Aorta (tissue), 5 donors: ENCODE results near the gene MREG. TPM values are rescaled to one million over a fixed set of nuclear protein-coding genes. Genes with fewer than 3 reads are reported as not detected.
"Not testable (repeated sequence)": the region's sequence is repeated elsewhere in the genome, so short reads cannot be mapped to it uniquely, and the experiment has no call there.

Source experiments
- ATAC-seq: fragments of 200-7000 bp; cut with Tn5 transposase; one replicate; pipeline ENCODE4 v1.9.1; 2022; ENCODE audit warnings: moderate library complexity; ENCODE audit not compliant: low FRiP score
- DNase-seq, 2 donors: peaks; one replicate each; pipeline ENCODE4 v3.0.0-alpha.2; 2020
- H3K27ac ChIP-seq, 2 donors: one replicate each; pipeline ENCODE4 v1.5.1; 2013; ENCODE audit warnings: low read length in 2 of 2, mild to moderate bottlenecking in 2 of 2, moderate library complexity in 2 of 2, control low read depth in 1 of 2, inconsistent platforms in 1 of 2, low read depth in 1 of 2
- H3K27me3 ChIP-seq, 2 donors: one replicate each; pipeline ENCODE4 v1.6.1; 2013; ENCODE audit warnings: control low read depth in 1 of 2, low read length in 1 of 2, mild to moderate bottlenecking in 1 of 2, moderate library complexity in 1 of 2; ENCODE audit not compliant: insufficient read depth in 2 of 2, control insufficient read depth in 1 of 2
- H3K36me3 ChIP-seq, 2 donors: one replicate each; pipeline ENCODE4 v1.6.1; 2013; ENCODE audit warnings: control low read depth in 1 of 2, low read length in 1 of 2, mild to moderate bottlenecking in 1 of 2; ENCODE audit not compliant: insufficient read depth in 2 of 2, control insufficient read depth in 1 of 2
- H3K4me1 ChIP-seq, 2 donors: one replicate each; pipeline ENCODE4 v1.6.1; 2013; ENCODE audit warnings: low read length in 2 of 2, control low read depth in 1 of 2, mild to moderate bottlenecking in 1 of 2, moderate library complexity in 1 of 2; ENCODE audit not compliant: insufficient read depth in 2 of 2, control insufficient read depth in 1 of 2
- H3K4me3 ChIP-seq, 2 donors: one replicate each; pipeline ENCODE4 v1.5.1; 2013; ENCODE audit warnings: low read length in 2 of 2, control low read depth in 1 of 2, mild to moderate bottlenecking in 1 of 2
- H3K9me3 ChIP-seq: one replicate; pipeline ENCODE4 v1.6.1; 2013; ENCODE audit warnings: mild to moderate bottlenecking, low read length; ENCODE audit not compliant: control insufficient read depth
- WGBS, 2 donors: extraction: QIAGEN DNeasy Blood & Tissue Kit; methylation state at CpG; one replicate each; pipeline ENCODE4 v1.1.7; 2013; 5-methylcytosine and 5-hydroxymethylcytosine counted together
- intact Hi-C, 2 donors: fragments of 100-400 bp; cut with DNase I; formaldehyde crosslinking; loops; one replicate each; pipeline versions ENCODE4 v1.14.2 to v1.15.0; 2022
- polyA plus RNA-seq, 2 donors: library from polyadenylated mRNA; stranded (reverse); fragments of 200-250 nt; gene quantifications; one replicate each; pipeline ENCODE4 v1.2.3, GENCODE V29; 2013
- total RNA-seq, 2 donors: library from RNA; stranded (reverse); fragmentation: NEBNext Ultra II Directional; extraction: Animal tissue kit (Norgen Biotek cat#: 25700); gene quantifications; one replicate each; pipeline ENCODE4 v1.2.1, GENCODE V29; 2021
- donor health status: healthy with polysubstance abuse.
- donor health status: Bipolar disorder and iron deficiency.
- donor health status: DM: no; HTN: no; CAD: no.
- donor health status: DM: no; HTN: no; CAD: no.
- donor health status: DM: yes; HTN: yes; CAD: no.

MREG gene
- total and polyA plus RNA-seq, 4 donors, result 0.31 to 2.5 (median 1.7) TPM

DNA sequence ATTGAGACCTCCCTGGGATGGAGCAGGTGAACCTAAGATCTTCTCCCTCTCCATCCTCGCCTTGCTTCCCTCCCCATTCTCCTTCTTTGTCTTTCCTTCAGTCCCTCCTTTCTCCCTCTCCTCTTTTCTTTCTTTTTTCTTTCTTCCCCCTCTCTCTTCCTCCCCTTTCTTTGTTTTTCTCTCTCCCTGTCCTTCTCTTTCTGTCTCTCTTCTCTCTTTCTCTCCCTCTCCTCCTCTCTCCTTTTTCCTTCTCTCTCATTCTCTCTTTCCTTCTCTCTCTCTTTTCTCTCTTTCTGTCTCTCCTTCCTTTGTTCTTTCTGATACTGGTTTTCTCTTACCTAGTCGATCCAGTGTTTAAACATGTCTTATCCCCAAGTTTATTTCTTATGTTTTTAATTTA is 10.7 kb downstream of the MREG start:
- intact Hi-C loops, result no loop called here
- no peaks in the 10 kb centered on the region for H3K27me3 ChIP-seq
- H3K4me1 ChIP-seq, result no peaks in the 10 kb centered on the region
- no peaks in the 10 kb centered on the region for H3K36me3 ChIP-seq
- ATAC-seq (no peak), DNase-seq (no peak)
- H3K27ac ChIP-seq, result no peak overlapping the region
- no peak overlapping the region for H3K4me3 ChIP-seq
- no peaks in the 10 kb centered on the region for H3K9me3 ChIP-seq
- 87 to 89% methylated on average over 2 of the region's 2 CpGs for WGBS, 2 donors

DNA sequence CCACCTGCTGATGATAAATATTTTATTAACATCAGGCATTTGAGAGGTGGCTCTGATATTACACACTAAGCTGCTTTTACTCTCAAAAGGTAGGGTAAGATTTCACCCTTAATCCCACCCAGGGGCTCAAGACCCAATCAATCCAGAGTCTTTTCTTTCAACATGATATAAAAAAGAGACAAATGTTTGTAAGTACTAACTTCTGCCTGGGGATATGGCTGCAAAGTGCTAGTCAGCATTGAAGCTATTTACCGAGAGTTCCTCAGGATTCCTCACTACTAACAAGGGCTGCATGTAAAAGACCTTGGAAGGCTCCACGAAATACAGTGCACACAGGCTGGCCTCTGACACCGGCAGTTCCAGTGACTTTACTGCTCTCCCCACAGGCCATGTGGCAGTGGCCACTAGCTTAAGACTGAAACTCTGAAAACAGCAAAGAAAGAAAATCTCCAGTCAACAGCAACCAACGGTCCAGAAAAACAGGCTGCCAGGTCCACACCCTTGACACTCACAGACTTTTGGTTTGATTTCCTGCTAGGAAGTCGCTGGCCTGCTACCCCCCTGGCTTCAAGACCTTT is 11.2 kb downstream of the MREG start:
- 72 to 77% methylated on average over 5 of the region's 5 CpGs for WGBS, 2 donors
- Histone ChIP-seq H3K36me3 (no peaks in the 10 kb centered on the region), H3K27me3 (no peaks in the 10 kb centered on the region), H3K4me3 (no peak overlapping the region), H3K4me1 (no peaks in the 10 kb centered on the region), H3K27ac (no peak overlapping the region), H3K9me3 (no peaks in the 10 kb centered on the region)
- ATAC-seq (no peak), DNase-seq (no peak)
- intact Hi-C loops, result no loop called here

DNA sequence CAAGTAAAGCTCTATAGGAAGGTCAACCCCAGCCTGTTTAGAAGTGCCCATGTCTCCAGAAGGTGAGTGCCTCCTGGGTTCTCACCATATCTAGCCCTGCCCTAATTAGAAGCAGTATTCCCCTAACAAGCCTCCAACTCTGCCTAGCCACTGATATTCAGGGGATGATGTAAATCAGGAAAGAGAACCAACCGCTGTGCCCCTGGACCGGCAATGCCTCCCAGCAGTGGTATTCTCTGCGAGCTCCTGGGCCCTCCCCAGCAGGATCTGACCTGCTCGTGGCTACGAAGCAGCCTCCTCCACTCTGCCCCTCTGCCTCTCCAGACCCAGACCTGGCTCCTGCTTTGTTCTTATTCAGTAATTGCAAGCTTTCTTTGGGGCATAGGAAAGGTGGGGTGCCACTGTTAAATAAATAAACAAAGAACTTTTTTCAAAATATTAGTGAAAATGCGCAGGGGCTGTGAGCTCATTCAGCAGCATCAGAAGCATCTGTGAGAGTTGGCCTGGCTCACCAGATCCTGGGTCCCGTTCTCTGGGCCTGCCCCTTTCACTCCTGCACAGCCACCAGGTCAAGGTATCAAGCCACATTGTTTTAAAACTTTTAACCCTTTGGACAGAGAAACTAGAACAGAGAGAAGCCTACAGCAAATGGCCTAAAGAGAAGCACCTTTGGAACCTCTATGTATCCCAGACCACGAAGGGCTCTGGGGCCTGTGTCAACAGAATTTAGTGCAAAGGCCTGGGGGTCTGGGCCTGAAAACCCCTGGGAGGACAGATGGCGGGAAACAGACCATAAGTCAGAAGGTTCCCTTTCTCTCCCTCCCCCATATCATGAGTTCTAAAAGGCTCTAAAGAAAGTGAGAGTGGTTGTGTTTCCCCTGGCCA is 11.9 kb downstream of the MREG start:
- no peaks in the 10 kb centered on the region for H3K9me3 ChIP-seq
- no peaks in the 10 kb centered on the region for H3K36me3 ChIP-seq
- DNase-seq (no peak), ATAC-seq (no peak)
- no peaks in the 10 kb centered on the region for H3K4me1 ChIP-seq
- H3K27ac ChIP-seq, result no peak overlapping the region
- no peaks in the 10 kb centered on the region for H3K27me3 ChIP-seq
- 79 to 82% methylated on average over 9 of the region's 9 CpGs for WGBS, 2 donors
- H3K4me3 ChIP-seq, result no peak overlapping the region
- intact Hi-C loops, result no loop called here

DNA sequence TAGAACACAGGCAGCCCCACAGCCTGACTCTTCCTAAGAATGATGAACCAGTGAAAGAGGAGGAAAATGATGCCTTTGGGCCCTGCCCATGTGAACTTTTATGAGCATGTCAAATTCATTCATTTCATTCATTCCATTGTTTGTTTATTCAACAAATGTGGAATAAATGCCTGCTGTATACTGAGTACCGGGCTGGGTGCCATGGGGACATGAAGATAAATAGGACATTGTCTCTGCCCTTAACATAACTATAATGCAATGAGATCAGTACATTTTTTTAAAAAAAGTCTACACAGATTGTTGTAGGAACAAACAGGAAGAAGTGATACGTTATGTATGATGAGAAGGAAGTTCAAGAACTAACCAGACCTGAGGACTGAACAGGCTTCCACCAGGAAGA is 14.7 kb downstream of the MREG start:
- Histone ChIP-seq H3K27me3 (no peaks in the 10 kb centered on the region), H3K27ac (no peak overlapping the region), H3K9me3 (no peaks in the 10 kb centered on the region), H3K4me1 (no peaks in the 10 kb centered on the region), H3K4me3 (no peak overlapping the region), H3K36me3 (no peaks in the 10 kb centered on the region)
- ATAC-seq (no peak), DNase-seq (no peak)
- intact Hi-C loops, result no loop called here
- WGBS, 2 donors, result 81 to 94% methylated on average over 2 of the region's 2 CpGs

DNA sequence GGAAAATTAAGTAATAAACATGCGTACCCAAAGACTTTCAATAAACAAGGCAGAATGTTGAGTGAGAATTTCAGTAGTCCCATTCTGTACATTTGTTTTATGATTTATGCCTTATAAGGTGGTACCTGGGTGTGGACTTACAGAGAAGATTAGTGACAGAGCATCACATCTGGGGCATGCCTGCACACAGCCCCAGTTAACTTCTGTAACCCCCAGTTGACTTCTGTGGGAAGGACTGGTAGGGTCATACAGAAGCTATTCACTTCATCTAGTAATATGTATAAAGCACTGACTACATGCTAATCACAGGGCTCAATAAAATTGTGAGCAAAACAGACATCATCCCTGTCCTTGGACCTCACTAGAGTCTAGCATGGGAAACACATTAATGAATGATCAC is 16.1 kb downstream of the MREG start:
- H3K36me3 ChIP-seq, result no peaks in the 10 kb centered on the region
- H3K9me3 ChIP-seq, result no peaks in the 10 kb centered on the region
- no peak overlapping the region for H3K27ac ChIP-seq
- WGBS, 2 donors, result 97 to 98% methylated on average over 1 of the region's 1 CpG
- no peaks in the 10 kb centered on the region for H3K4me1 ChIP-seq
- ATAC-seq (no peak), DNase-seq (no peak)
- H3K27me3 ChIP-seq, result no peaks in the 10 kb centered on the region
- intact Hi-C loops, result no loop called here
- H3K4me3 ChIP-seq, result no peak overlapping the region

DNA sequence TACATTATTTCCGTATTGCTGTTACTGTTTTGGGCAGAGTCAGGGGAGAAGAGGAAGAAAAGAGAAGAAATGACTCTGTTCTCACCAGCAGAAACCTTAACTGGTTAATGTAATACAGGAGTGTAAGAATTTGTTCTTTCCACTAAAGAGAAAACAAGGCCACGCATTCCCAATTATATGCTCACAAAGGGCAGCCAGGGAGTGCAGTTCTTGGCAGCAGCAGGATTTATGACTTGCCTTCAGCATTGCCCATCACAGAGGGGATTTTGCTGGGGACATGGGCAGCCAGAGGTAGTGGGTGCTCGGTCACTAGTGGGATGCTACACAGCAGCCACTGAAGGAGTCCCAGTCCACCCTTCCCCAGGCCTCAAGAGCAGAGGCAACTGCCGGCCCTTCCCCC is 18.4 kb downstream of the MREG start:
- Histone ChIP-seq H3K27me3 (no peaks in the 10 kb centered on the region), H3K4me3 (no peak overlapping the region), H3K4me1 (no peaks in the 10 kb centered on the region), H3K27ac (no peak overlapping the region), H3K36me3 (no peaks in the 10 kb centered on the region), H3K9me3 (no peaks in the 10 kb centered on the region)
- intact Hi-C loops, result no loop called here
- WGBS, 2 donors, result 77 to 85% methylated on average over 4 of the region's 4 CpGs
- no peak for DNase-seq
- ATAC-seq, result no peak

DNA sequence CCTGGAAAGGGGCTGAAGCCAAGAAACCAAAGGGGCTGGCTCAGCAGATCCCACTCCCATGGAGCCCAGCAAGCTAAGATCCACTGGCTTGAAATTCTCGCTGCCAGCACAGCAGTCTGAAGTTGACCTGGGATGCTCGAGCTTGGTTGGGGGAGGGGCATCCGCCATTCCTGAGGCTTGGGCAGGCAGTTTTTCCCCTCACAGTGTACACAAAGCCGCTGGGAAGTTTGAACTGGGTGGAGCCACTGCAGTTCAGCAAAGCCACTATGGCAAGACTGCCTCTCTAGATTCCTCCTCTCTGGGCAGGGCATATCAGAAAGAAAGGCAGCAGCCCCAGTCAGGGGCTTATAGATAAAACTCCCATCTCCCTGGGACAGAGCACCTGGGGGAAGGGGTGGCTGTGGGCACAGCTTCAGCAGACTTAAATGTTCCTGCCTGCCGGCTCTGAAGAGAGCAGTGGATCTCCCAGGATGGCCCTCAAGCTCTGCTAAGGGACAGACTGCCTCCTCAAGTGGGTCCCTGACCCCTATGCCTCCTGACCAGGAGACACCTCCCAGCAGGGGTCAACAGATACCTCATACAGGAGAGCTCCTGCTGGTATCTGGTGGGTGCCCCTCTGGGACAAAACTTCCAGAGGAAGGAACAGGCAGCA is 24.7 kb downstream of the MREG start:
- intact Hi-C loops, H3K9me3 ChIP-seq, H3K27me3 ChIP-seq, H3K4me3 ChIP-seq, H3K27ac ChIP-seq, ATAC-seq, H3K4me1 ChIP-seq, DNase-seq, H3K36me3 ChIP-seq: not testable (repeated sequence)
- 82 to 84% methylated on average over 5 of the region's 5 CpGs for WGBS, 2 donors

DNA sequence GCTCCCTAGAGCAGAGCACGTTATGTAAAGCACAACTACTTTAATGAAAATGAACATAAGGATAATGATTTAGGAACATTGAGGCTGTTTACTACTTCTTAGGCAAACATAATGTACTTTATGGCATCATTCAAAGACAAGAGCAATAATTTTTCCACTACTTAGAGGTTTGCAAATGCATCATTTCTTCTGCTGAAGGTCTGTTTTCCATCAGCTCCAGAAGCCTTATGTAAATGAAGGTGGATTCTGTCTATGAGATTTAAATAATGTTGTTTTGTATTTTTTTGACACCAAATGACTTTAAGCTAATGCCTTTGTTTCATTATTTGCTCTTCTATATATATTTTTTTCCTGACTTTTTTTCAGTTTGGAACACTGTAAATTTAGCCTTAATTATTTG is 28.1 kb downstream of the MREG start:
- WGBS, 2 donors, result 91 to 92% methylated on average over 1 of the region's 1 CpG
- intact Hi-C loops, result no loop called here
- H3K9me3 ChIP-seq, result no peaks in the 10 kb centered on the region
- ATAC-seq (no peak), DNase-seq (no peak)
- no peaks in the 10 kb centered on the region for H3K27me3 ChIP-seq
- no peak overlapping the region for H3K4me3 ChIP-seq
- H3K4me1 ChIP-seq, result peaks cover 0 to 1% of the 10 kb centered on the region in 2 donors
- H3K27ac ChIP-seq, result no peak overlapping the region
- H3K36me3 ChIP-seq, result no peaks in the 10 kb centered on the region

DNA sequence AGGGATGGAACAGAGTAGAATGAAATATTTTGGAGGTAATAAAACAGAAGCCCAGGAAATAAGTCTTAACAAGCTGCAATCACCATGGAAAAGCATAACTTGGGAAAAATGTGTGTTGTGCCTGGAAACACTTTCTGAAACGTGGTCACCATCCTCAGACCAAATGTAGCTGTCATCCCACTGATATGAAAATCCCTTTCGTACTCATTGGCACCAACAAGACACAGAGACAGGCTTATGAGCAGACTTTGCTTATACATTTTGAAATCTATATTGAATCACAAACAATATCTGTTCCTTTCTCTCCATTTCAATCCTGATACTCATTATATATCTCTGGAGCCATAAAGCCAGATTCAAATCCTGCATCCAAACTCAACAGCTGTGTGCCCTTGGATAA is 28.7 kb downstream of the MREG start:
- Histone ChIP-seq H3K9me3 (no peaks in the 10 kb centered on the region), H3K27ac (no peak overlapping the region), H3K36me3 (no peaks in the 10 kb centered on the region), H3K4me3 (no peak overlapping the region), H3K27me3 (no peaks in the 10 kb centered on the region), H3K4me1 (peaks cover 0 to 1% of the 10 kb centered on the region in 2 donors)
- ATAC-seq (no peak), DNase-seq (no peak)
- intact Hi-C loops, result no loop called here
- 80 to 81% methylated on average over 2 of the region's 2 CpGs for WGBS, 2 donors
